GM18868 (cell line): Measurements from ENCODE around the gene BSN.
A peak's percentile ranks its signal among the peaks of the same experiment; 100 is the strongest.
"Not testable (repeated sequence)": the region's sequence is repeated elsewhere in the genome, so short reads cannot be mapped to it uniquely, and the experiment has no call there.

Experiments used
- ATAC-seq: cut with Tn5 transposase; IDR thresholded peaks from one replicate; pipeline ENCODE4 v1.9.1; 2021; ENCODE audit warnings: mild to moderate bottlenecking, moderate library complexity; ENCODE audit not compliant: unreplicated experiment

The BSN gene

GRCh38 chr3:49689908-49690624, 135.8 kb downstream of the BSN start:
- ATAC-seq: peak; percentile 5

GRCh38 chr3:49690856-49691255, 136.6 kb downstream of the BSN start:
- not testable (repeated sequence) for ATAC-seq

- ATAC-seq: not testable (repeated sequence)
These were observed 137.2 kb downstream of the BSN start for GRCh38 chr3:49691481-49691880.

- ATAC-seq: not testable (repeated sequence)
These were observed 140.3 kb downstream of the BSN start for GRCh38 chr3:49694409-49695070.

GRCh38 chr3:49695350-49696015, 141.2 kb downstream of the BSN start:
- not testable (repeated sequence) for ATAC-seq

- no peak for ATAC-seq
These were observed 145.2 kb downstream of the BSN start for GRCh38 chr3:49699281-49699979.

- no peak for ATAC-seq
These were observed 145.7 kb downstream of the BSN start for GRCh38 chr3:49700014-49700413.

- ATAC-seq: no peak
These were observed 146.3 kb downstream of the BSN start for GRCh38 chr3:49700453-49701128.

- ATAC-seq: no peak
These were observed 147.3 kb downstream of the BSN start for GRCh38 chr3:49701388-49702077.

GRCh38 chr3:49702672-49703071, 148.4 kb downstream of the BSN start:
- no peak for ATAC-seq

GRCh38 chr3:49703443-49703927, 149.2 kb downstream of the BSN start:
- peak; percentile 82 for ATAC-seq

GRCh38 chr3:49703956-49704355, 149.7 kb downstream of the BSN start:
- ATAC-seq: no peak

- ATAC-seq: no peak
These were observed 150.4 kb downstream of the BSN start for GRCh38 chr3:49704629-49705028.

GRCh38 chr3:49705390-49705960, 151.2 kb downstream of the BSN start:
- no peak for ATAC-seq

- ATAC-seq: no peak
These were observed 152.3 kb downstream of the BSN start for GRCh38 chr3:49706456-49707112.

- ATAC-seq: no peak
These were observed 152.8 kb downstream of the BSN start for GRCh38 chr3:49707113-49707480.

- ATAC-seq: no peak
These were observed 155.6 kb downstream of the BSN start for GRCh38 chr3:49709852-49710251.

GRCh38 chr3:49711489-49711888, 157.2 kb downstream of the BSN start:
- ATAC-seq: no peak

- no peak for ATAC-seq
These were observed 157.9 kb downstream of the BSN start for GRCh38 chr3:49712166-49712565.
